ENCODE data around the gene GABRR2. TPM values are rescaled to one million over a fixed set of nuclear protein-coding genes. Genes with fewer than 3 reads are reported as not detected.
A peak's percentile ranks its signal among the peaks of the same experiment; 100 is the strongest.

GABRR2 gene
- total RNA-seq, 4 donors from 2014 or later = 0.27 to 0.62 TPM; not detected in 2

GRCh38 chr6:89321131-89321970 is 6.3 kb upstream of the GABRR2 start:
- DNase-seq (ENCODE audit: low spot score in 2 of 2) = no peak
- no peak overlapping the region for H3K4me3 ChIP-seq (ENCODE audit: low read depth, poor library complexity, severe bottlenecking)
- WGBS, 2 donors = 77 to 80% methylated on average over 9 of the region's 9 CpGs
- TF ChIP-seq POLR2A (IDR thresholded peaks at IDR 0.05) (no peak), CTCF (IDR thresholded peaks at IDR 0.05) (no peak)
- intact Hi-C loops (cut with DNase I; ENCODE audit: low total_unique reads) = no loop called here

- 96 to 98% methylated on average over 6 of the region's 6 CpGs for WGBS, 2 donors
- TF ChIP-seq POLR2A (IDR thresholded peaks at IDR 0.05) (no peak), CTCF (IDR thresholded peaks at IDR 0.05) (no peak)
- no peak overlapping the region for H3K4me3 ChIP-seq (ENCODE audit: low read depth, poor library complexity, severe bottlenecking)
- intact Hi-C loops (cut with DNase I; ENCODE audit: low total_unique reads) = no loop called here
- no peak for DNase-seq (ENCODE audit: low spot score in 2 of 2)
Measured at GRCh38 chr6:89320012-89320559, 5.0 kb upstream of the GABRR2 start.

GRCh38 chr6:89317067-89317466 is 2.0 kb upstream of the GABRR2 start:
- no peak overlapping the region for H3K4me3 ChIP-seq (ENCODE audit: low read depth, poor library complexity, severe bottlenecking)
- DNase-seq (ENCODE audit: low spot score in 2 of 2) = no peak
- TF ChIP-seq CTCF (IDR thresholded peaks at IDR 0.05) (no peak), POLR2A (IDR thresholded peaks at IDR 0.05) (no peak)
- intact Hi-C loops (cut with DNase I; ENCODE audit: low total_unique reads) = no loop called here

GRCh38 chr6:89314692-89315091 is 407 bp downstream of the GABRR2 start:
- no peak overlapping the region for H3K4me3 ChIP-seq (ENCODE audit: low read depth, poor library complexity, severe bottlenecking)
- DNase-seq (ENCODE audit: low spot score in 2 of 2) = no peak
- 88 to 93% methylated on average over 7 of the region's 7 CpGs for WGBS, 2 donors
- TF ChIP-seq CTCF (IDR thresholded peaks at IDR 0.05) (no peak), POLR2A (IDR thresholded peaks at IDR 0.05) (no peak)
- intact Hi-C loops (cut with DNase I; ENCODE audit: low total_unique reads) = no loop called here

GRCh38 chr6:89313006-89313405 is 2.1 kb downstream of the GABRR2 start:
- WGBS, 2 donors = 24 to 40% methylated on average over 1 of the region's 1 CpG
- intact Hi-C loops (cut with DNase I; ENCODE audit: low total_unique reads) = no loop called here
- TF ChIP-seq POLR2A (IDR thresholded peaks at IDR 0.05) (no peak), CTCF (IDR thresholded peaks at IDR 0.05) (no peak)
- H3K4me3 ChIP-seq (ENCODE audit: low read depth, poor library complexity, severe bottlenecking) = no peak overlapping the region
- DNase-seq (ENCODE audit: low spot score in 2 of 2) = peak in 1 of 2 donors; percentile 64

Measured in lower leg skin (tissue), 4 donors.